Esophagus squamous epithelium (tissue), 4 donors: ENCODE results near the gene PKP3.

Source experiments
- POLR2A ChIP-seq, 4 donors: fragments of 450-650 bp; IDR thresholded peaks; one replicate each; pipeline ENCODE4 v1.6.1; 2017; ENCODE audit warnings: antibody characterized with exemption in 4 of 4, mild to moderate bottlenecking in 4 of 4, moderate library complexity in 3 of 4
- TF ChIP-seq, protein P1 (sequence below), 6 experiments: fragments of 450-650 bp in 4 of 6; fragments of 200-600 bp in 2 of 6; sonication (generic) in 2 of 6; IDR thresholded peaks; one replicate each; pipeline ENCODE4 v1.5.1; 2016 to 2019; ENCODE audit warnings: antibody characterized with exemption in 6 of 6, mild to moderate bottlenecking in 4 of 6, moderate library complexity in 4 of 6

DNA sequence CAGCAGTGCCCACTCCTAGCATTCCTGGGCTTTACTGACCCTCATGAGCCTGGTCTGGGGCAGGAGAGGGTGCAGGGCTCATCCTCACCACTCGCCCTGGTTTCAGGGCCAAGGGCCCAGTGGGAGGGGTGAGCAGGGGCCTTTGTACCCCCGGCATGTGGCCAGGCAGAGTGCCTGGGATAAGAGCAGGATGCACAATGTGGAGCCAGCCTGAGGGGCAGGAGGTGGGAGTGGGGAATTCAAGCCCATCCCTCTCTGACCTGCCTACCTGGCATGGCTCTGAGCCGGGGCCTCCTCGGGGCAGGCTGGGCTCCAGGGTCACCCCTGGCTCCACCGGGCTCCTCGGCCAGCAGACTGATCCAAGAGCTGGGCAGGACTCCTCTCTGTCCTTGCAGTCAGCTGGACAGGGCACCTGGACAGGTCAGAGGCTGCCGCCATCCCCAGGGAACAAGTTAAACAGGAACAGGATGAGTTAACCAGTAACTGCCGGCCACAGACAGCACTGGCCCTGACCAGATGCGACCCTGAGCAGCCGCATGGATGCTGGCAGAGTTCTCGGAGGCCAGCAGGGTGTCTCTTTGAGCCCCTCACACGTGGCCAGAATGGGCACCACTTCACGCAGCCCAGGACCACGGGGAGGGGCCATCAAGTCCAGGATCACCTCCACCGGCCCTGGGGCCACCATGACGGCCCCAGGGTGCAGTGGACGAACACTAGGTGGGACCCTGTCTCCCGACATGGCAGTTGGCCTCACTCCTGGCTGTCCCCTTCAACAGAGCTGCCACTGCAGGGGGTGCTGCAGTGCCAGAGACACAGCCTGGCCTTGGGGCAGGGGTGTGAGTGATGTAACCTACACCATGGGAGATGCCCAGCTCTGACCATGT is 15.8 kb downstream of the PKP3 start:
- TF ChIP-seq, protein P1, sequence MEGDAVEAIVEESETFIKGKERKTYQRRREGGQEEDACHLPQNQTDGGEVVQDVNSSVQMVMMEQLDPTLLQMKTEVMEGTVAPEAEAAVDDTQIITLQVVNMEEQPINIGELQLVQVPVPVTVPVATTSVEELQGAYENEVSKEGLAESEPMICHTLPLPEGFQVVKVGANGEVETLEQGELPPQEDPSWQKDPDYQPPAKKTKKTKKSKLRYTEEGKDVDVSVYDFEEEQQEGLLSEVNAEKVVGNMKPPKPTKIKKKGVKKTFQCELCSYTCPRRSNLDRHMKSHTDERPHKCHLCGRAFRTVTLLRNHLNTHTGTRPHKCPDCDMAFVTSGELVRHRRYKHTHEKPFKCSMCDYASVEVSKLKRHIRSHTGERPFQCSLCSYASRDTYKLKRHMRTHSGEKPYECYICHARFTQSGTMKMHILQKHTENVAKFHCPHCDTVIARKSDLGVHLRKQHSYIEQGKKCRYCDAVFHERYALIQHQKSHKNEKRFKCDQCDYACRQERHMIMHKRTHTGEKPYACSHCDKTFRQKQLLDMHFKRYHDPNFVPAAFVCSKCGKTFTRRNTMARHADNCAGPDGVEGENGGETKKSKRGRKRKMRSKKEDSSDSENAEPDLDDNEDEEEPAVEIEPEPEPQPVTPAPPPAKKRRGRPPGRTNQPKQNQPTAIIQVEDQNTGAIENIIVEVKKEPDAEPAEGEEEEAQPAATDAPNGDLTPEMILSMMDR (IDR thresholded peaks at IDR 0.05): no peak
- TF ChIP-seq POLR2A (IDR thresholded peaks at IDR 0.05): no peak
